HG03575 (cell line): ENCODE data around the gene ZNF497.
A peak's percentile ranks its signal among the peaks of the same experiment; 100 is the strongest.
"Not testable (repeated sequence)": the region's sequence is repeated elsewhere in the genome, so short reads cannot be mapped to it uniquely, and the experiment has no call there.

Experiments
- ATAC-seq: cut with Tn5 transposase; IDR thresholded peaks from one replicate; pipeline ENCODE4 v1.9.1; 2021; ENCODE audit not compliant: unreplicated experiment, insufficient number of reproducible peaks, low FRiP score; ENCODE audit errors: extremely low read depth

The ZNF497 gene

GRCh38 chr19:58325311-58326022 is 37.1 kb downstream of the ZNF497 start:
- no peak for ATAC-seq

- no peak for ATAC-seq
Observed at GRCh38 chr19:58319241-58319640, 43.3 kb downstream of the ZNF497 start.

DNA sequence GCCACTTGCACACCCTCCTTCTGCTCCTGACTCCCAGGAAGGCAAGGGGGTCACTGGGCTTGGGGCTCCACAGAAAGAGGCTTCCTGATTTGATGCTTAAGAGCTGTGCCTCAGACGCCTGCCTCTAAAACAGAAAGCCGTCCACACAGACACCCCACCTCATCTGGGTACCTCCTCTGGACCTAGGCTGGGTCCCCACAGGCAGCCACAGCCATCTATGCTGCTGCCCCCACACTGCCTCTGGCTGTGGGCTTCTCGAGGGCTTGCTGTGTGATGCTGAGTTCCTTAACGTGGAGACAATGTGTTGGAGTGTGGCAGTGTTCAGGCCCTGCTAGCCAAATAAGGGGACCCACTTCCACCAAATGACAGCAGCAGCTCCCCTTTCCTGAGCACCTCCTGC is 44.3 kb downstream of the ZNF497 start:
- ATAC-seq: no peak

GRCh38 chr19:58317476-58318072 is 45.0 kb downstream of the ZNF497 start:
- no peak for ATAC-seq

GRCh38 chr19:58315580-58315979 is 47.0 kb downstream of the ZNF497 start:
- ATAC-seq: no peak

- no peak for ATAC-seq
Observed at GRCh38 chr19:58311345-58311865, 51.1 kb downstream of the ZNF497 start.

GRCh38 chr19:58310685-58311084 is 51.9 kb downstream of the ZNF497 start:
- not testable (repeated sequence) for ATAC-seq

DNA sequence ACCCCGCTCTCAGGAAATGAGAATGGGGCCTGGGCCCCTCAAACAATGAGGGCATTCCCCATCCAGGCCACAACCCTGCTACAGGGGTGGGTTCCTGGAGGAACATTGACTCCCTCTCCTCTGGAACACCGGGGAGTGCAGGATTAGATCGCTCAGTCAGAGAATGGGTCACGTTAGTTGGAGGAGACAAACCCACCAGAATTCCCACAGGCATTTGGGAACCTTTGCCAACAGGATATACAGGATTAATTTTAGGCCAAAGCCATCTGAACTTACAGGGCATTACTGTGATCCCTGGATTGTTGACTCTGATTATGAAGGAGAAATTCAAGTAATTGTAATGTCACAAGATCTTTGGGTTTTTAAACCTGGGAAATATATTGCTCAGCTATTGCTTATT is 54.8 kb downstream of the ZNF497 start:
- ATAC-seq: no peak

- no peak for ATAC-seq
Observed at GRCh38 chr19:58305932-58306323, 56.6 kb downstream of the ZNF497 start.

- peak; percentile 74 for ATAC-seq
Observed at GRCh38 chr19:58305065-58305931, 57.3 kb downstream of the ZNF497 start, which contains the start of gene ERVK3-1. Gene ERVK3-1 (plus strand): TSS chr19:58305377. CDS start chr19:58312169, 6,792 bp downstream.

DNA sequence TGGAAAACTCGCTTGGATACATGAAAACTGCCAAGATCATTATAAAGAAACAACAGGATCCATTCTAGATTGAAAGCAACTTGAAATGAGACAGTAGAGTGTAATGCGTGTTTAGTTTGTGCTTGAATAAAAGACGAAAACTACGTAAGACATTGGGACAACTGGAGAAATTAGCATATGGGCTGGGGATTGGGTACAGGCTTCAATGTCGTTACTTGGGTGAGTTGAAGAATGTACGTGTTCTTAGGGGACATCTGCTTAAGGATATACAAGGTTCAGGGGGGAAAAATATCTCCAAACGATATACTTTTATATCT is 57.8 kb downstream of the ZNF497 start:
- ATAC-seq: no peak
